KMS-11 (cell line): Measurements from ENCODE around the gene SCYGR4.
"Not testable (repeated sequence)": the region's sequence is repeated elsewhere in the genome, so short reads cannot be mapped to it uniquely, and the experiment has no call there.

Experiments
- H2AFZ ChIP-seq: fragments of 200-600 bp; sonication (generic); 2 replicates; pipeline ENCODE4 v1.6.1; 2016; ENCODE audit warnings: antibody characterized with exemption, mixed run types, low read depth
- H3K27ac ChIP-seq: fragments of 200-600 bp; sonication (generic); 2 replicates; pipeline ENCODE4 v1.6.1; 2016; ENCODE audit warnings: mild to moderate bottlenecking, mixed run types
- H3K27me3 ChIP-seq: fragments of 200-600 bp; sonication (generic); 2 replicates; pipeline ENCODE4 v1.6.1; 2017; ENCODE audit warnings: mild to moderate bottlenecking, low read depth, mixed run types, moderate library complexity; ENCODE audit not compliant: insufficient read depth
- H3K36me3 ChIP-seq: fragments of 200-600 bp; sonication (generic); 2 replicates; pipeline ENCODE4 v1.6.1; 2017; ENCODE audit warnings: mild to moderate bottlenecking, mixed run types; ENCODE audit not compliant: insufficient read depth
- H3K4me1 ChIP-seq: fragments of 200-600 bp; sonication (generic); 2 replicates; pipeline ENCODE4 v1.6.1; 2016; ENCODE audit warnings: mild to moderate bottlenecking, low read depth, mixed run types; ENCODE audit not compliant: poor library complexity, severe bottlenecking
- H3K4me2 ChIP-seq: fragments of 200-600 bp; sonication (generic); 2 replicates; pipeline ENCODE4 v1.7.0; 2016; ENCODE audit warnings: mild to moderate bottlenecking, mixed run types
- H3K4me3 ChIP-seq: fragments of 200-600 bp; sonication (generic); IDR thresholded peaks from 2 replicates; pipeline ENCODE4 v1.6.1; 2017; ENCODE audit warnings: low read depth, low read length, mixed read lengths; ENCODE audit not compliant: insufficient read depth
- H3K79me2 ChIP-seq: fragments of 200-600 bp; sonication (generic); 2 replicates; pipeline ENCODE4 v1.6.1; 2016; ENCODE audit warnings: low read depth, mixed run types; ENCODE audit not compliant: insufficient read depth
- H3K9ac ChIP-seq: fragments of 200-600 bp; sonication (generic); 2 replicates; pipeline ENCODE4 v1.6.1; 2016; ENCODE audit warnings: mild to moderate bottlenecking, mixed run types
- H4K20me1 ChIP-seq: fragments of 200-600 bp; sonication (generic); 2 replicates; pipeline ENCODE4 v1.6.1; 2016; ENCODE audit warnings: mild to moderate bottlenecking, mixed run types; ENCODE audit not compliant: insufficient read depth
- CTCF ChIP-seq: fragments of 200-600 bp; sonication (generic); conservative IDR thresholded peaks from 2 replicates; pipeline ENCODE4 v1.6.1; 2017; ENCODE audit warnings: low read depth, mild to moderate bottlenecking, antibody characterized with exemption, low read length, moderate library complexity, mixed read lengths

Gene SCYGR4

GRCh38 chr2:227657199-227657845, 40.0 kb downstream of the SCYGR4 start:
- Histone ChIP-seq H3K27me3 (no peaks in the 10 kb centered on the region), H3K4me2 (no peak overlapping the region), H3K9ac (no peak overlapping the region), H3K27ac (no peak overlapping the region), H3K79me2 (no peaks in the 10 kb centered on the region), H2AFZ (peak overlapping the region; percentile 34; the same call in 1 of the 2 replicates), H4K20me1 (no peaks in the 10 kb centered on the region), H3K36me3 (no peaks in the 10 kb centered on the region), H3K4me3 (no peak overlapping the region), H3K4me1 (peaks cover 10% of the 10 kb centered on the region)
- no peak for TF ChIP-seq CTCF

- no peaks in the 10 kb centered on the region for H3K36me3 ChIP-seq
- no peak for TF ChIP-seq CTCF
Measured at GRCh38 chr2:227661025-227661649, 43.8 kb downstream of the SCYGR4 start.

DNA sequence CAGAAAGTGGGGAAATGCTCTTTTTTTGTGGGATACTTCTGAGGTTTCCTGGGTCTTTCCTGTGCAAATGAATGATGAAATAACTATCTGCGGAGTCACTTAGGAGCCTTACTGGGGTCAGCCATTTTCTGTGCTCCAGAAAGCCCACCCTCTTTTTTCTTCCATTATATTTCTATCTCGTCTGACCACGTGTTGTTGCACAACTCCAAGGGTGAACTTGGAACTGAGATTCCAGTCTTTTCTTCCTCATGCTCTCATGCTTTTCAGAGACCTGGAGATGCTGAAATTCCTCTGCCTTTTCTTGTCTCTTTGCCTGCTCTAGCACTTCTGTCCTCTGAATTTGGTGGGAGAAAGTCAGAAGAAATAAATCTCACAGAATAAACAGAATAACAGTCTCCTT, 44.5 kb downstream of the SCYGR4 start:
- Histone ChIP-seq H3K4me3 (no peak overlapping the region), H3K36me3 (no peaks in the 10 kb centered on the region), H2AFZ (no peak overlapping the region), H3K27me3 (no peaks in the 10 kb centered on the region), H3K4me2 (no peak overlapping the region), H3K27ac (no peak overlapping the region), H4K20me1 (no peaks in the 10 kb centered on the region), H3K79me2 (no peaks in the 10 kb centered on the region), H3K9ac (no peak overlapping the region), H3K4me1 (peaks cover 10% of the 10 kb centered on the region)
- TF ChIP-seq CTCF: no peak

More at GRCh38 chr2:227661025-227661649, 43.8 kb downstream of the SCYGR4 start:
- Histone ChIP-seq H3K9ac (no peak overlapping the region), H2AFZ (no peak overlapping the region), H4K20me1 (no peaks in the 10 kb centered on the region), H3K27me3 (no peaks in the 10 kb centered on the region), H3K4me2 (no peak overlapping the region), H3K27ac (no peak overlapping the region), H3K4me3 (no peak overlapping the region), H3K4me1 (peaks cover 10% of the 10 kb centered on the region), H3K79me2 (no peaks in the 10 kb centered on the region)

DNA sequence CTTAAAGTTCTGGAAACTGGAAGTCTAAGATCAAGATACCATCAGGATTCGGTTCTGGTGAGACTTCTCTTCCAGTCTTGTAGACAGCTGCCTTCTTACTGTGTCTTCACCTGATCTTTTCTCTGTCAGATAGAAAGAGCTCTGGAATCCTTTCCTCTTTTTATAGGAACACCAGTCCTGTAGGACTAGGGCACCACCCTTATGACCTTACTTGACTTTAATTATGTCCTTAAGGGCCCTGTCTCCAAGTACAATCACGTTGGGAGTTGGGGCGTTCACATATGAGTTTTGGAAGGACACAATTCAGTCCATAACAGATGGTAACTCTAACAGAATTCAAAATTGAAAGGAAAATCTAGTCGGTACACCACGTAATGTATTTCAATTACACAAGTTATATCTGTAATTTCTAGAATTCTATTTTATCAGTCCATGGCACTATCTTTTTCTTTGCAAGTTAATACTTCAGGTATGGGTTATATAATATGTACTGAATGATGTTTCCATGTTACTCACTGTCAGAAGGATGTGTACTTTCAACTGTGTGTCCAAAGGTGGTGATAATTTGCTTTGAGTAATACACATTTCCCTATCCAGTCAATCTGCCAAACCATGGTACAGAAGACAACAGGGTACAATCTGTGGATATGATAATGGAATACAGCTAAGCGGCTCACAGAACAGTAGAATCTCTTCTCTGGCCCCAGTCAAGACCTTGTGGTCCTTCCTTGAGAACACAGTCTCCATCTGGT, 48.1 kb downstream of the SCYGR4 start:
- H2AFZ ChIP-seq: no peak overlapping the region
- H3K4me1 ChIP-seq: no peaks in the 10 kb centered on the region
- H4K20me1 ChIP-seq: no peaks in the 10 kb centered on the region
- H3K27me3 ChIP-seq: no peaks in the 10 kb centered on the region
- H3K36me3 ChIP-seq: no peaks in the 10 kb centered on the region
- no peak for TF ChIP-seq CTCF
- H3K4me2 ChIP-seq: no peak overlapping the region
- H3K79me2 ChIP-seq: no peaks in the 10 kb centered on the region
- H3K9ac ChIP-seq: no peak overlapping the region
- no peak overlapping the region for H3K4me3 ChIP-seq
- H3K27ac ChIP-seq: no peak overlapping the region

- H3K79me2 ChIP-seq, H4K20me1 ChIP-seq, H3K4me3 ChIP-seq, H3K4me1 ChIP-seq, H3K36me3 ChIP-seq, H3K9ac ChIP-seq, H2AFZ ChIP-seq, H3K27me3 ChIP-seq, H3K4me2 ChIP-seq, H3K27ac ChIP-seq: not testable (repeated sequence)
Measured at GRCh38 chr2:227666631-227667170, 49.4 kb downstream of the SCYGR4 start, which contains the start of gene SCYGR5. Gene SCYGR5 (plus strand): TSS chr2:227666804. CDS start chr2:227666804, 0 bp downstream.
